Progenitor cell of endocrine pancreas (in vitro differentiated cells): ENCODE measurements around the gene FAHD2A. TPM values are rescaled to one million over a fixed set of nuclear protein-coding genes. Genes with fewer than 3 reads are reported as not detected.
"Not testable (repeated sequence)": the region's sequence is repeated elsewhere in the genome, so short reads cannot be mapped to it uniquely, and the experiment has no call there.

Experiments
- DNase-seq: peaks from one replicate; pipeline ENCODE4 v3.0.0; 2021; ENCODE audit warnings: low spot score; ENCODE audit not compliant: unreplicated experiment
- H3K27ac Mint-ChIP-seq: 2 replicates; pipeline ENCODE4 v1.8.0; 2021; ENCODE audit warnings: mild to moderate bottlenecking, moderate library complexity, mixed read lengths
- H3K27me3 Mint-ChIP-seq: 2 replicates; pipeline ENCODE4 v1.8.0; 2021; ENCODE audit warnings: mixed read lengths
- H3K36me3 Mint-ChIP-seq: 2 replicates; pipeline ENCODE4 v1.8.0; 2022; ENCODE audit warnings: mixed read lengths; ENCODE audit not compliant: insufficient read depth
- H3K4me1 Mint-ChIP-seq: 2 replicates; pipeline ENCODE4 v1.8.0; 2021; ENCODE audit warnings: low read depth, mixed read lengths
- H3K4me3 Mint-ChIP-seq: 2 replicates; pipeline ENCODE4 v1.8.0; 2021; ENCODE audit warnings: low read depth, mild to moderate bottlenecking, moderate library complexity, mixed read lengths
- H3K9me3 Mint-ChIP-seq: 2 replicates; pipeline ENCODE4 v1.8.0; 2021; ENCODE audit warnings: low read depth, mixed read lengths
- total RNA-seq: library from RNA; stranded (reverse); gene quantifications from 2 replicates; pipeline ENCODE4 v1.2.1, GENCODE V29; 2021
- TF ChIP-seq, protein P1 (sequence below): fragments of 200-600 bp; sonication (generic); IDR thresholded peaks from one replicate; pipeline ENCODE4 v1.5.0; 2021; ENCODE audit warnings: antibody characterized with exemption, mild to moderate bottlenecking; ENCODE audit not compliant: unreplicated experiment

Gene FAHD2A
- total RNA-seq, 1 donor from 2014 or later: 28.8 TPM

DNA sequence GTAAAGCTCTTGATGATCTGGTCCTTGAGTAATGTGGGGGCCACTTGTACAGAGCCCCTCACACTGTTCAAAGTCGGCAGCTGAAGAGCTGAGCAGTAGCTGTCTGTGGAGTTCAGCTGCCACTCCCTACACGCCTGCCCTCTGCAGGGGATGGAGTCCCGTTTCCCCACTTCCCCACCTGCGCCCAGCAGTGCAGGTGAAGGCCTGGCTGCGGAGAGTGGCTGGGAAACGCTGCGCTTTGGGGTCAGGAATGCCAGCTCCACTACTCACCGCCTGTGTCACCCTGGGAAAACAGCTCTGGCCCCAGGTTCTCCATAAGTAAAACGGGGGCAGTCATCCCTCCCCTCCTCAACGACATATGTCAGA lies 521 bp upstream of the FAHD2A start:
- TF ChIP-seq, protein P1, sequence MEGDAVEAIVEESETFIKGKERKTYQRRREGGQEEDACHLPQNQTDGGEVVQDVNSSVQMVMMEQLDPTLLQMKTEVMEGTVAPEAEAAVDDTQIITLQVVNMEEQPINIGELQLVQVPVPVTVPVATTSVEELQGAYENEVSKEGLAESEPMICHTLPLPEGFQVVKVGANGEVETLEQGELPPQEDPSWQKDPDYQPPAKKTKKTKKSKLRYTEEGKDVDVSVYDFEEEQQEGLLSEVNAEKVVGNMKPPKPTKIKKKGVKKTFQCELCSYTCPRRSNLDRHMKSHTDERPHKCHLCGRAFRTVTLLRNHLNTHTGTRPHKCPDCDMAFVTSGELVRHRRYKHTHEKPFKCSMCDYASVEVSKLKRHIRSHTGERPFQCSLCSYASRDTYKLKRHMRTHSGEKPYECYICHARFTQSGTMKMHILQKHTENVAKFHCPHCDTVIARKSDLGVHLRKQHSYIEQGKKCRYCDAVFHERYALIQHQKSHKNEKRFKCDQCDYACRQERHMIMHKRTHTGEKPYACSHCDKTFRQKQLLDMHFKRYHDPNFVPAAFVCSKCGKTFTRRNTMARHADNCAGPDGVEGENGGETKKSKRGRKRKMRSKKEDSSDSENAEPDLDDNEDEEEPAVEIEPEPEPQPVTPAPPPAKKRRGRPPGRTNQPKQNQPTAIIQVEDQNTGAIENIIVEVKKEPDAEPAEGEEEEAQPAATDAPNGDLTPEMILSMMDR: peak; percentile 16
- H3K36me3 Mint-ChIP-seq, H3K9me3 Mint-ChIP-seq, H3K27me3 Mint-ChIP-seq: not testable (repeated sequence)
- DNase-seq: peak; percentile 34
- Mint-ChIP-seq H3K4me3 (peak overlapping the region; percentile 98), H3K4me1 (peaks cover 17% of the 10 kb centered on the region), H3K27ac (peak overlapping the region; percentile 99)

DNA sequence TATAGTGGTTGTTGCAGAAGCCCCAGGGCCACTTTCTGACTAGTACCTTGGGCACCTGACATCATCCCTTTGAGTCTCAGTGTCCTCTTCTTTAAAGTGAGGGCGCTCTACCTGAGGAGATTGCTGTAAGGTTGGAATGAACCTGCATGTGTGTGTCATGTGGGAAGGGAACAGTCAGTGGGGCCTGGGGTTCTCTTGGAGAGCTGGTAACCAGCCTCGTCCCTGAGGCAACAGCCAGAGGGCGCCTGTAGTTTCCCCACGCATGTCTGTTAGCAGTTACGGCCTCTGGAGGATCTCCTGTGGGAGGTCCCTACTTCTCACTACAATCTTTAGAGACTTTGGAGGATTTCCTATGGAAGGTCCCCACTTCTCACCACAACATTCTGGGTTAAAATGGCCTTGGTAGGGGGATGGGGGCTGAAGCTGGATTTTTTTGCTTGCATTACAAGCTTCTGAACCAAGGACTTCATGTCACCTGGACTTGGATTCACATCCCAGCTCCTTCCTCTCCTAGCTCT lies 755 bp downstream of the FAHD2A start:
- Mint-ChIP-seq H3K27ac (peak overlapping the region; percentile 99), H3K4me1 (peaks cover 17% of the 10 kb centered on the region), H3K4me3 (peak overlapping the region; percentile 98)
- H3K9me3 Mint-ChIP-seq, DNase-seq, H3K27me3 Mint-ChIP-seq, H3K36me3 Mint-ChIP-seq: not testable (repeated sequence)
- TF ChIP-seq, protein P1: peak; percentile 30

DNA sequence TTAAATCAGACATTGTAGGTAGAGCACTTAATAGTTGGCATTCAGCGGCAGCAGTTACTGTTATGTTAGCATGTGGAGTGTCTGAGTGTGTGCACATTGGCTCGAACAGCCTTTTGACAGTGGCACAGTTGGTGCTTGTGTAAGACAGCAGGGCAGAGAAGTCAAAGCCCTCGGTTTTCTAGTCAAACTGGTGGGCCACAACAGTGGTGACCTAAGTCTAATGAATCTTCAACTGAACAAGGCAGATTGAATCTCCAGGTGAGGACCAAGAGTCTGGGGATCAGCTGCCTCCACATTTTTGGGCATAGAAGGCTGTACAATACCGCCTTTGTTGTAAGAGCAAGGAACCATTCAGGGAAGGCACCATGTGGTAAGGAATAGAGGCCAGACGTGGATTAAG lies 1.3 kb downstream of the FAHD2A start:
- not testable (repeated sequence) for H3K27ac Mint-ChIP-seq, H3K27me3 Mint-ChIP-seq, DNase-seq, H3K36me3 Mint-ChIP-seq, H3K9me3 Mint-ChIP-seq
- H3K4me1 Mint-ChIP-seq: peaks cover 17% of the 10 kb centered on the region
- H3K4me3 Mint-ChIP-seq: peak overlapping the region; percentile 98

DNA sequence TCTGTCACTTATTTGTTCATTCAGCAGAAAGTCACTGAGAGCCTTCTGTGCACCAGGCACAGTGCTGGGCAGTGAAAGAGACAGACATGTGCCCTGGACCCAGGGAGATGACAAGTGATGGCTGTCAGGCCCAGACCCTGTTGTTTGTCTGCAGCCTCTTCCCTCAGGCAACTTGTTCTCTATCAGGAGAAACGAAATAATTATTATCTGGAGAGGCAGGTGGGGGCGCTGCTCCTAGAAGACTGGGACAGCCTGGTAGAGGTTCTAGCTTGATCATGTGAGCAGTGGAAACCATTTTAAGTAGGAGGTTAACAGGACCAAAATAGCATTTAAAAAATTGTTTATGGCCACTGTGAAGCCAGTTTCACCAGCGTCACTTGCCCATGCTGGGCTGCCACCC lies 2.2 kb downstream of the FAHD2A start:
- not testable (repeated sequence) for H3K27me3 Mint-ChIP-seq, H3K36me3 Mint-ChIP-seq, H3K27ac Mint-ChIP-seq, DNase-seq, H3K9me3 Mint-ChIP-seq
- peak overlapping the region; percentile 42 for H3K4me3 Mint-ChIP-seq
- peaks cover 17% of the 10 kb centered on the region for H3K4me1 Mint-ChIP-seq

DNA sequence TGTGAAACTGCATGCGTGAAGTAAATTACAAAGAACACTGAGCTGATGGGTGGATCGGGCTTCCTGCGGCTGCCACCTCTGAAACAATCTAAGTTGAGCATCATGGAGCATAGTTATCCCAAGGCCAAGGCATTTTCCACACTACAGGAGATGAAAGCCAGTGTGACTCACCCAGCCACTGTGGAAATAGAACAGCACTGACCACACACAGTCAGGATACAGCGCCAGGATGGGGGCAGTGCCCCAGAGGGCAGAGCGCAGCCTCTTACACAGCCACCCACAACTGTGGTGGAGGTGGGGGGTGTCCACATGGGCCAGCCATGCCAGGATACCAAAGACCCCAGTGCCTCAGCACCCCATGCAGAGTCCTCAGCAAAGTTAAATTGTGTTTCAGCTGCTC lies 8.7 kb downstream of the FAHD2A start:
- H3K27ac Mint-ChIP-seq, DNase-seq, H3K36me3 Mint-ChIP-seq, H3K27me3 Mint-ChIP-seq, H3K9me3 Mint-ChIP-seq, H3K4me3 Mint-ChIP-seq, H3K4me1 Mint-ChIP-seq: not testable (repeated sequence)

DNA sequence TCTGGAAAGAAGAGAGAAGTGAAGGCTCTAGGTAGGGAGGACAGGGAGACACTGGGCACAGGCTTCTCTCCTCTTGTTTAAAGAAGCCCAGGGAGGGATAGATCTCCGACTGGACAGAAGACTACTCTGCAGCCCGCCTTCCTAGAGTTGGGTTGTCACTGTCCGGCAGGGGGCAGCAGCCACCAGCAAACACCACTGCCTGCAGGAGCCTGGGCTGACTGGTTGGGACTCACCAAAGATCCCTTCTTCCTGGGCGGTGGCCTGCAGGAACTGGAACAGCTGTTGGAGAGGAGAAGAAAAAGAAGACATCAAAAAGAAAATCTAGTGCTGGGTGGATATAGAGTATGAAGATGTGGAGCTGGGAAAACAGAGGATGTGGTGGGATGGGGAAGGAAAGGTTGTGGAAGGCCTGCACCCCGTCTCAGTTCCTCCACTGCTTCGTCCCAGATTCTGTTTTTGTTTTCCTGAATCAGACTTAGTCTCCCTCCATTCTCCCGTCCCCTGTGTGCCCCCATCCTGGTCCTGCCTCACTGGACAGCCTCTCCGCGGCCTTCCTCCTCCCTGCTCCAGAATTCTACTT lies 11.6 kb downstream of the FAHD2A start:
- H3K4me1 Mint-ChIP-seq, H3K36me3 Mint-ChIP-seq, H3K9me3 Mint-ChIP-seq, H3K4me3 Mint-ChIP-seq, H3K27ac Mint-ChIP-seq: not testable (repeated sequence)
- H3K27me3 Mint-ChIP-seq: peaks cover 16% of the 10 kb centered on the region
- TF ChIP-seq, protein P1: peak; percentile 88
- DNase-seq: peak; percentile 84

DNA sequence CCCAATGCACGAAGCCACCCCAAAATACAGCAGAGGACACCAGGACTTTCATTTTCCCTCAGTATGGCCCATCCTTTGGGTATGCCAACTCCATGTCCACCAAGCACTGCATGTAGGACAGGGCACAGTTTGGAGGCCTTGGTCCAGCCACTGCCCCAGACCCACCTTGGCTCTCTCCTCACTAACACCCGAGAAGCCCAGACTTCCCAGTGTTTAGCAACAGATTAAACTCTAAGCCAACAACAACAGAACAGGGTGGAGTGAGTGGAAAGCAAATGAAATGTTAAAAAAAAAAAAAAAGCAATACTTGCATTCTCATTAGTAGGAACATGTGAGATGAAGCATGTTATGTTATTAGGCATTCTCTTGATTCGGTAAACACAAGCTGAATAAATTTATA lies 12.6 kb downstream of the FAHD2A start:
- not testable (repeated sequence) for H3K4me1 Mint-ChIP-seq, DNase-seq, H3K27ac Mint-ChIP-seq, H3K36me3 Mint-ChIP-seq, H3K9me3 Mint-ChIP-seq, H3K4me3 Mint-ChIP-seq
- H3K27me3 Mint-ChIP-seq: peaks cover 19% of the 10 kb centered on the region

DNA sequence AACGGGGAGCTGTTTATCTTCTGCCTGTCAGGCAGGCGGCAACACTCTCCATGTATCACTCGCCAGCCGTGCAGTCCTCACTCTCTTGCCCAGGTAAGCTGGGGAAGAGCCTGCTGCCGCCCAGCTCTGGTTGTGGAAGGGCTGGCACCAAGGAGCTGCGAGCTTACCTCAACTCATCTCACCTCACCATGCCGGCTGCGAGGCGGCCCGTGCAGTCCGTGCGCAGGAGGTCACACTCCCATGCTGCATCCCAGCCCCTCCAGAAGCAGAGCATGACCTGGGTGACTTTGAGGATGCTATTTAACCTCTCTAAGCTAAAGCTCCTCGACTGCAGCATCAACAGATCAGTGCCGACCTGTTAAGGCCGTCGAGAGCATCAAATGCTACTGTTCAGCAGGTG lies 13.1 kb downstream of the FAHD2A start:
- H3K27ac Mint-ChIP-seq, DNase-seq, H3K4me3 Mint-ChIP-seq, H3K4me1 Mint-ChIP-seq, H3K36me3 Mint-ChIP-seq, H3K9me3 Mint-ChIP-seq: not testable (repeated sequence)
- peaks cover 19% of the 10 kb centered on the region for H3K27me3 Mint-ChIP-seq

DNA sequence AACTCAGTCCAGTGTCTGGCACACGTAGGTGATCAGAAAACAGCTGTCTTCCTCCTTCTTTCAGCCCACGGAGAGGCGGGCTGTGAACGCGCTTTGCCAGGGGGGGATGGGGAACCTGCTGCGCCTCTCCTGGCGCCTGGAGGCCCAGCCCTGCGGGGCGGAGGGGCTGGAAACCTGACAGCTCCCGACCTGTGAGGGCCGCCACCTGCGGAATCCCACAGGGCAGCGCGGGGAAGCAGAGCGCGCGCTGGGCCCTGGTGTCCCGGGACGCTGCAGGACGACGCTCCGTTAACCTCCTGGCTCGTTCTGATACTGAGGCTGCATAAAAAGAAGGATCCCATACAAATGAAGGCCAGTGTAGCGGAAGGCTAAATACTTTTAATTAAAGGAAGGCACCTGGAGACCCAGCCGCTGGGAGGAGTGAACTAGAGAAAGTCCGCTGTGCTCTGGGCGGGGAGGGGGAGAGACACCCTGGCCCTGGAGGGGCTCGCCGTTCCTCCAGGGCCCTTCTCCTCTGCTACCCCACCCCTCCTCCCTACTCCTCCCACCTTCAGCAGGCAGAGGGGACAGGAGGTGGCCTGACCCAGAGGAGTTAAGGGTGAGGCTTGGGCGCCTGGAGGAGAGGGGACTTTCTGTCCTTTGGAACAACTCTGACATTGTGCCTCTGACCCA lies 24.8 kb downstream of the FAHD2A start:
- not testable (repeated sequence) for H3K4me3 Mint-ChIP-seq, H3K27ac Mint-ChIP-seq, H3K9me3 Mint-ChIP-seq, H3K4me1 Mint-ChIP-seq, DNase-seq, H3K36me3 Mint-ChIP-seq
- H3K27me3 Mint-ChIP-seq: peaks cover 20% of the 10 kb centered on the region

DNA sequence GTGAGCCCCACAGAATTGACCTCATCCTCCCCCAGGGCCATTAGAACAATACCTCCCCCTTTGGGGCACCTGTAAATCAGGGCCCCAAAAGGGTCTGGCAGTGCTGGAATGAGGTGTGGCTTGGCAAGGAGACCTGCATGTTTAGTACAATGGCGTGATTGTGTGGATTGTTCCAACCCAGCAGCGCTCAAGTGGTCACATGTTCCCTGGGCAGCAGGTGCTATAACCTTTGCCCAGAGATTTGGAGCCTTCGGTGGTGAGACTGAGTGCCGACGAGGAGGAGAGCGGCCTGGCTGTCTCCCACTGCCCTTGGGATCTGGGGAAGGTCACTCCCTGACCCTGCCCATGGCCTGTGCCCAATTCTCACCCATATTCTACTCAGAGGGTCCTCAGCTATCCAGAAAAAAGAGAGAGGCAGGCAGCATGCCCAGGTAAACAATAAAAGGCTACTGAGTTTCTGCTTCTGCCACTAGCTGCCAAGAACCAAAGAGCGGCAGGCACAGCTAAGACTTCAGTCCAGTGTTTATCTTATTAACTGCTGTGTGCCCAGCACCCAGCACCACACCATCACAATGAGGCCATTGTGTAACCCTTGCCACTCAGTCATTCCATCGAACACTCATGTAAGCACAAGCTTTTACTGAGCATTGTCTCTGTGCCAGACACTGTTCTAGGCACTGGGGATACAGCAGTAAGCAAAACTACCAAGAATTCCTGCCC lies 27.4 kb downstream of the FAHD2A start:
- not testable (repeated sequence) for H3K36me3 Mint-ChIP-seq, H3K27ac Mint-ChIP-seq, DNase-seq, H3K9me3 Mint-ChIP-seq, H3K4me1 Mint-ChIP-seq, H3K4me3 Mint-ChIP-seq
- peaks cover 16% of the 10 kb centered on the region for H3K27me3 Mint-ChIP-seq
